HepG2 (cell line): ENCODE measurements around the gene ODAD4. TPM values are rescaled to one million over a fixed set of nuclear protein-coding genes. Genes with fewer than 3 reads are reported as not detected.

Source experiments
- ATAC-seq: fragments of 200-7000 bp; cut with Tn5 transposase; 3 replicates; pipeline ENCODE4 v1.9.1; 2020; ENCODE audit warnings: mild to moderate bottlenecking, moderate library complexity
- BruUV-seq: library from RNA; stranded (reverse); fragments of 400-500 nt; replicated peaks from 2 replicates; lab custom pipeline; 2021; lab: Mats Ljungman, UMichigan
- CTCF ChIA-PET: fragments of 300-600 bp; formaldehyde crosslinking; extraction: SDS; loops from one replicate; lab custom pipeline; 2021; ENCODE audit warnings: low total read pairs, inconsistent platforms, low intra/inter-chr PET ratio; lab: Yijun Ruan, JAX
- POLR2A ChIA-PET: fragments of 350-600 bp; sonication (Branson Sonifier 250); formaldehyde crosslinking; loops from one replicate; lab custom pipeline; 2020; ENCODE audit warnings: antibody characterized with exemption, inconsistent platforms; lab: Yijun Ruan, JAX
- DNase-seq: peaks from one replicate; pipeline ENCODE4 v3.0.0-alpha.2; 2015; ENCODE audit warnings: low spot score
- FAIRE-seq: peaks from 3 replicates; lab custom pipeline; 2011; peaks lifted over from hg19 to GRCh38; lab: Jason Lieb, UNC
- H2AFZ ChIP-seq: one replicate; pipeline ENCODE4 v1.6.1; 2011; ENCODE audit warnings: low read length, inconsistent platforms
- H3K27ac ChIP-seq: fragments of 300-600 bp; 3 replicates; pipeline ENCODE4 v1.8.0; 2011; ENCODE audit warnings: mixed run types, mild to moderate bottlenecking, mixed read lengths, low read length, inconsistent platforms; ENCODE audit not compliant: insufficient read depth; ENCODE audit errors: extremely low read length
- H3K27me3 ChIP-seq, 2 experiments: fragments of 200-600 bp in 1 of 2; 2 replicates in 1 of 2; 3 replicates in 1 of 2; pipeline versions ENCODE4 v1.6.0 to v1.8.0; 2011; ENCODE audit warnings: low read length in 2 of 2, mild to moderate bottlenecking in 2 of 2, moderate library complexity in 2 of 2, inconsistent platforms in 1 of 2; ENCODE audit not compliant: insufficient read depth in 2 of 2, control insufficient read depth in 1 of 2
- H3K36me3 ChIP-seq, 2 experiments: fragments of 200-600 bp in 1 of 2; replicated peaks in 1 of 2; 2 replicates in 1 of 2; 3 replicates in 1 of 2; pipeline versions ENCODE4 v1.5.1 to v1.8.0; 2011; ENCODE audit warnings: low read length in 2 of 2, inconsistent platforms in 1 of 2; ENCODE audit not compliant: insufficient read depth in 2 of 2, control insufficient read depth in 1 of 2
- H3K4me1 ChIP-seq: 2 replicates; pipeline ENCODE4 v1.5.1; 2012; ENCODE audit warnings: low read length, inconsistent platforms; ENCODE audit not compliant: insufficient read depth
- H3K4me2 ChIP-seq: 2 replicates; pipeline ENCODE4 v1.6.0; 2011; ENCODE audit warnings: low read depth, low read length, inconsistent platforms
- H3K4me3 ChIP-seq, 3 experiments: fragments of 200-600 bp in 1 of 3; sonication (generic), shearing (Covaris generic) in 1 of 3; replicated peaks in 1 of 3; 2 replicates each; pipeline ENCODE4 v1.5.1; 2011 to 2016; ENCODE audit warnings: low read length in 3 of 3, inconsistent platforms in 2 of 3, low read depth in 2 of 3, mild to moderate bottlenecking in 2 of 3, control low read depth in 1 of 3, mixed read lengths in 1 of 3; ENCODE audit not compliant: insufficient read depth in 1 of 3
- H3K79me2 ChIP-seq: one replicate; pipeline ENCODE4 v1.6.1; 2011; ENCODE audit warnings: low read length, inconsistent platforms; ENCODE audit not compliant: insufficient read depth
- H3K9ac ChIP-seq: 2 replicates; pipeline ENCODE4 v1.6.0; 2011; ENCODE audit warnings: mild to moderate bottlenecking, low read depth, low read length, inconsistent platforms; ENCODE audit not compliant: insufficient read depth
- H3K9me3 ChIP-seq: 2 replicates; pipeline ENCODE4 v1.5.1; 2012; ENCODE audit warnings: mild to moderate bottlenecking, low read length
- H4K20me1 ChIP-seq: 2 replicates; pipeline ENCODE4 v1.6.0; 2011; ENCODE audit warnings: inconsistent platforms, mild to moderate bottlenecking, low read length, moderate library complexity; ENCODE audit not compliant: insufficient read depth
- CHD4 ChIP-seq: fragments of 200-600 bp; sonication (generic); IDR thresholded peaks from 2 replicates; pipeline ENCODE4 v1.7.0; 2017; ENCODE audit warnings: mild to moderate bottlenecking, low read length, borderline replicate concordance
- EEA1 ChIP-seq: sonication (generic); formaldehyde crosslinking; IDR thresholded peaks from 2 replicates; pipeline ENCODE4 v1.5.1; 2020; ENCODE audit warnings: mild to moderate bottlenecking, missing genetic modification reagents, borderline replicate concordance
- GATAD2A ChIP-seq: IDR thresholded peaks from 2 replicates; pipeline ENCODE4 v1.6.1; 2016
- MBNL3 ChIP-seq: fragments of 250-450 bp; sonication (Bioruptor Pico); conservative IDR thresholded peaks from 2 replicates; pipeline ENCODE4 v1.8.0; 2022; ENCODE audit warnings: mild to moderate bottlenecking, inconsistent platforms
- PHF21A ChIP-seq: sonication (generic); formaldehyde crosslinking; IDR thresholded peaks from 2 replicates; pipeline ENCODE4 v1.5.0; 2020; ENCODE audit warnings: mild to moderate bottlenecking, missing genetic modification reagents
- PRDM10 ChIP-seq: sonication (generic); formaldehyde crosslinking; IDR thresholded peaks from 2 replicates; pipeline ENCODE4 v1.4.0; 2020; ENCODE audit warnings: low read depth, missing genetic modification reagents
- RXRB ChIP-seq: IDR thresholded peaks from 2 replicates; pipeline ENCODE4 v1.6.1; 2016; ENCODE audit warnings: borderline replicate concordance, missing genetic modification reagents, missing compliant biosample characterization
- THAP11 ChIP-seq: IDR thresholded peaks from 2 replicates; pipeline ENCODE4 v1.6.1; 2016; ENCODE audit warnings: missing biosample characterization, missing genetic modification reagents
- TOPORS ChIP-seq: sonication (generic); formaldehyde crosslinking; IDR thresholded peaks from 2 replicates; pipeline ENCODE4 v1.8.0; 2023; ENCODE audit warnings: mild to moderate bottlenecking, missing genetic modification reagents
- ZBTB7B ChIP-seq: sonication (generic); formaldehyde crosslinking; IDR thresholded peaks from 2 replicates; pipeline ENCODE4 v1.4.0; 2020; ENCODE audit warnings: missing genetic modification reagents
- ZNF552 ChIP-seq: sonication (generic); formaldehyde crosslinking; IDR thresholded peaks from 2 replicates; pipeline ENCODE4 v1.9.0; 2022; ENCODE audit warnings: missing genetic modification reagents, mild to moderate bottlenecking, borderline replicate concordance
- ZNF740 ChIP-seq: sonication (generic); formaldehyde crosslinking; IDR thresholded peaks from 2 replicates; pipeline ENCODE4 v1.4.0; 2020; ENCODE audit warnings: missing genetic modification reagents
- ZNF816 ChIP-seq: sonication (generic); formaldehyde crosslinking; IDR thresholded peaks from 2 replicates; pipeline ENCODE4 v1.8.0; 2022; ENCODE audit warnings: missing genetic modification reagents, mild to moderate bottlenecking, borderline replicate concordance
- WGBS: methylation state at CpG from one replicate; pipeline ENCODE4 v1.1.6; 2017; ENCODE audit warnings: low lambda C conversion rate; 5-methylcytosine and 5-hydroxymethylcytosine counted together
- in situ Hi-C: cut with HindIII; loops from 2 replicates; pipeline ENCODE4 v1.10.0; 2017; ENCODE audit warnings: low pct_unique_long_range_greater_than_20kb; ENCODE audit not compliant: extremely low pct_ligation_motif_present
- intact Hi-C: fragments of 100-400 bp; cut with micrococcal nuclease; formaldehyde crosslinking; loops from one replicate; pipeline ENCODE4 v1.10.0; 2022; ENCODE audit not compliant: unreplicated experiment
- polyA plus RNA-seq, 8 experiments: library from polyadenylated mRNA; depleted of rRNA in 3 of 8; stranded (reverse) in 7 of 8; unstranded in 1 of 8; fragments of >200 nt; fragmentation: Illumina TruSeq in 4 of 8; extraction: Trizol in 4 of 8; gene quantifications; 2 replicates each; pipeline versions ENCODE4 v1.2.1 to v1.2.3, GENCODE V29; 2011 to 2016; ENCODE audit warnings: low read depth in 4 of 8, missing spikeins in 1 of 8, mixed read lengths in 1 of 8; ENCODE audit not compliant: insufficient read depth in 1 of 8
- total RNA-seq, 5 experiments: library from RNA; depleted of rRNA; stranded (reverse); fragments of >200 nt; fragmentation: Illumina TruSeq; extraction: Trizol; gene quantifications; 2 replicates each; pipeline ENCODE4 v1.2.3, GENCODE V29; 2016; ENCODE audit warnings: low read depth in 1 of 5
- TF ChIP-seq, protein P1 (sequence below): sonication (generic); formaldehyde crosslinking; IDR thresholded peaks from 2 replicates; pipeline ENCODE4 v1.8.1; 2023; ENCODE audit warnings: mild to moderate bottlenecking, missing genetic modification reagents, borderline replicate concordance
- TF ChIP-seq, protein P2 (sequence below): sonication (generic); formaldehyde crosslinking; IDR thresholded peaks from 2 replicates; pipeline ENCODE4 v1.8.0; 2022; ENCODE audit warnings: mild to moderate bottlenecking, missing genetic modification reagents, borderline replicate concordance

ODAD4 gene
- total and polyA plus RNA-seq, 2 of the 13 experiments (the other 11 are each of a cell fraction or from before 2014, with no cell fraction given), result 0.48 to 0.53 TPM

DNA sequence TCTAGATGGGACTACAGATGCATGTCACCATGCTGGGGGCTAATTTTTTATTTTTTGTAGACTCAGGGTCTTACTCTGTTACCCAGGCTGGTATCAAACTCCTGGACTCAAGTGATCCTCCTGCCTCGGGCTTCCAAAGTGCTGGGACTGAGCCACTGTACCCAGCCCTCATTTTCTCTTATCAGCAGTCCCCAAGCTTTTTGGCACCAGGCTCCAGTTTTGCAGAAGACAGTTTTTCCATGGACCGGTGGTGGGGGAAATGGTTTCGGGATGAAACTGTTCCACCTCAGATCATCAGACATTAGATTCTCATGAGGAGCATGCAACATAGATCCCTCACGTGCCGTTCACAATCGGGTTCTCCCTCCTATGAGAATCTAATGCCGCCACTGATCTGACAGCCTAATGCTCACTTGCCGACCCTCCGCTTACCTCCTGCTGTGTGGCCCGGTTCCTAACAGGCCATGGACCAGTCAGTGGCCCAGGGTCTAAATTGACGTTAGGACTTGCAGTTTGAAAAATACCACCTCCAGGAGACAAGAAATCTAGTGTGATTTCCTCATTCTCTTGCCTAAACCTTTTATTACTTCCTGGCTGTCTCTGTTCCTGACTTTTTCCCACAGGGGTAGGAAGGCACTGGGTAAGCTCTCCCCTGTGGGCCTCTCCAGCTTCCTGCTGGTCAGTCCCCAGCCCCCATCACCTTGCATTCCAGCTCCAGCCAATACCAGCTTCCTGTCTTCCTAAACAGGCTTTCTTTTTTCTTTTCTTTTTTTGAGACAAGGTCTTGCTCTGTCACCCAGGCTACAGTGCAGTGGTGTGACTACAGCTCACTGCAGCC lies 26.8 kb downstream of the ODAD4 start (continued):
- TF ChIP-seq ZNF740 (CRISPR knock-in tag) (no peak), PHF21A (peak; percentile 91), THAP11 (peak; percentile 63; the same call in 1 of the 2 replicates)

GRCh38 chr17:41957869-41958439 lies 27.5 kb downstream of the ODAD4 start:
- 69% methylated on average over 6 of the region's 6 CpGs for WGBS
- no peaks in the 10 kb centered on the region for H3K36me3 ChIP-seq
- no peak for DNase-seq
- POLR2A ChIA-PET, result interaction anchor here (0.7 to 4.6 kb wide), 12 partner anchors 8 to 269 kb away, joined by 3 to 62 read pairs (median 4); partner anchors contain the start of genes ACLY, CNP, EIF1 and KLHL11
- H4K20me1 ChIP-seq, result no peaks in the 10 kb centered on the region
- H3K4me2 ChIP-seq, result peak overlapping the region; percentile 64
- CTCF ChIA-PET, result no interaction called here
- H2AFZ ChIP-seq, result no peak overlapping the region
- H3K4me3 ChIP-seq, result peak overlapping the region in 1 of 3 experiments; percentile 18; a peak in 1 of 6 replicates
- no peaks in the 10 kb centered on the region for H3K9me3 ChIP-seq
- no peak for FAIRE-seq
- BruUV-seq, result no TSS peak
- no peak overlapping the region for H3K9ac ChIP-seq
- in situ Hi-C loops, result loop anchor here (5.0 kb wide), 1 partner anchor 221 kb away; no protein-coding TSS in a partner anchor
- ATAC-seq, result no peak; the same call in 2 of the 3 replicates
- peaks cover 67% of the 10 kb centered on the region for H3K4me1 ChIP-seq
- intact Hi-C loops, result loop anchor here (5.0 kb wide), 2 partner anchors 41 to 146 kb away; partner anchors contain the start of genes ACLY, FKBP10 and P3H4
- H3K79me2 ChIP-seq, result no peaks in the 10 kb centered on the region
- H3K27ac ChIP-seq, result peak overlapping the region; percentile 56
- H3K27me3 ChIP-seq, result peaks cover 3 to 25% of the 10 kb centered on the region in 2 experiments; a peak in 4 of 5 replicates
- TF ChIP-seq GATAD2A (peak; percentile 6; the same call in 1 of the 2 replicates), CHD4 (no peak), RXRB (0 out of 2 replicates have a peak, but pooled peaks have one; percentile 3), ZNF552 (no peak), PRDM10 (0 out of 2 replicates have a peak, but pooled peaks have one; percentile 0), MBNL3 (CRISPR knock-in tag) (no peak), ZBTB7B (CRISPR knock-in tag) (peak; percentile 6; the same call in 1 of the 2 replicates), ZNF816 (CRISPR knock-in tag) (no peak), EEA1 (CRISPR knock-in tag) (no peak), TOPORS (CRISPR knock-in tag) (0 out of 2 replicates have a peak, but pooled peaks have one; percentile 49)
- TF ChIP-seq, protein P1, sequence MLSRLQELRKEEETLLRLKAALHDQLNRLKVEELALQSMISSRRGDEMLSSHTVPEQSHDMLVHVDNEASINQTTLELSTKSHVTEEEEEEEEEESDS (CRISPR knock-in tag), result 0 out of 2 replicates have a peak, but pooled peaks have one; percentile 43
- TF ChIP-seq, protein P2, sequence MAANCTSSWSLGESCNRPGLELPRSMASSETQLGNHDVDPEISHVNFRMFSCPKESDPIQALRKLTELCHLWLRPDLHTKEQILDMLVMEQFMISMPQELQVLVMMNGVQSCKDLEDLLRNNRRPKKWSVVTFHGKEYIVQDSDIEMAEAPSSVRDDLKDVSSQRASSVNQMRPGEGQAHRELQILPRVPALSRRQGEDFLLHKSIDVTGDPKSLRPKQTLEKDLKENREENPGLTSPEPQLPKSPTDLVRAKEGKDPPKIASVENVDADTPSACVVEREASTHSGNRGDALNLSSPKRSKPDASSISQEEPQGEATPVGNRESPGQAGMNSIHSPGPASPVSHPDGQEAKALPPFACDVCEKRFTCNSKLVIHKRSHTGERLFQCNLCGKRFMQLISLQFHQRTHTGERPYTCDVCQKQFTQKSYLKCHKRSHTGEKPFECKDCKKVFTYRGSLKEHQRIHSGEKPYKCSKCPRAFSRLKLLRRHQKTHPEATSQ (CRISPR knock-in tag), result peak; percentile 55; the same call in 1 of the 2 replicates
